ENCODE data around the gene PSD.

PSD gene

DNA sequence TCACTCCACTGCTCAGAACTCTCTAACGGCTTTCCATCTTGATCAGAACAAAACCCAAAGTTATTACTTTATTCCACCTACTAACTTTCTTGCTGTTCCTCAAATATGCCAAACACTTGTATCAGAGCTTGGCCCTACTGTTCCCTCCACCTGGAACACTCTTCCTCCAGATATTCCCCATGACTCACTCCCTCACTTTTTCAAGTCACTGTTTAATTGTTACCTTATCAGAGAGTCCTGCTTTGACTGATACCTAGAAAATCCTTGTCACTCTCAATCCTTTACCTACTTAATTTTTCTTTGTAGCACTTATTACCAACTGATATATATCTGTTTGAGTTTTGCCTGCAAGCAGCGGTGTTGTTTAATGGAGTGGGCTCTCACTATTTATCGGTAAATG lies 28.7 kb downstream of the PSD start:
- DNase-seq (ENCODE audit: low read depth), result no peak

DNA sequence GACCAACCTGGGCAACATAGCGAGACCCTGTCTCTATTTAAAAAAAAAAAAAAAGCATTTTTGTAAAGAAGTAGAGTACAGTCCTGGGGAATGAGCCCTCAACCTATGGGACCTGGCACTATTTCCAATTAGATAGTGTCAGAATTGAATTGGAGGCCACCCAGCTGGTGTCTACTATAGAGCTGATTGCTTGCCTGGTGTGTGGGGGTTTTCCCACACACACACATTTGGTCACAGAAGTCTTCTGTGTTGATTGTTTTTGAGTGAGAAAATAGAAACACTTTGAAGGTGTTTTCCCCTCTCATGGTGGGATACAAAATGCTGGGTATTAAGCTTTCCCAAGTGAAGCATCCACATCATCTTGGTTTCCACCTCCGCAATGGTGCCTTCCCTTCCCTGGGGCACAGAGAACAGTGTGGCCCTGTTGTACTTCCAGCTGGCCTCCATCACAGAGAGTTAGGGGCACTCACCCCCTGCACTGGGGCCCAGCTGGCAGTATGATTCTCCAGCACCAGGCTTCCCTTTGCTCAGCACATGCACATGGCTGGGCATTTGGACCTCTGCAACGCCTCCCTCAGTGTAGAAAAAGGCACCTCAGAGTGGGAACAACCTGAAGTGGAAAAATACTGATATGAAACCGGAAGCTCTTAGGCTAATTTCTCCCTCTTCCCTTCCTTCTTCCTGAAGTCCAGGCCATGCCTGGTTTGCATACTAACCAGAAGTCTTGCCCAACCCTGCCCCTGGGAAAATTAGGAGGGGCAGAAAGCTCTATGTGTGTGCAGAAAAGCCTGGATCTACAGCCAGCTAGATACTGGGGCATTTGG lies 33.8 kb downstream of the PSD start:
- no peak for DNase-seq (ENCODE audit: low read depth)

DNA sequence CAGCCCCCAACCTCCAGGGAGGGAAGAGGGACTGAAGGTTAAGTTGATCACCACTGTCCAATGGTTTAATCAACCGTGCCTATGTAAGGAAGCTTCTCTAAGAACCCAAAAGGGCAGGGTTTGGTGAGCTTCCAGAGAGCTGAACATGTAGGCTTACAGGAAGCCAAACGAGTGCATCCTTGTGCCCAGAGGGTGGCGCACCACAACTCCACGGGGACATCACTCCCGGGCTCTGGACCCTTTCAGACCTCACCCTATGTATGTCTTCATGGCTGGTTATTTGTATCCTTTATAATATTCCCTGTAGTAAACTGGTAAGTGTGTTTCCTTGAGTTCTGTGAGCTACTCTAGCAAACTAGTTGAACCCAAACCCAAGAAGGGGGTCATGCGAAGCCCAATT lies 34.5 kb downstream of the PSD start:
- no peak for DNase-seq (ENCODE audit: low read depth)

DNA sequence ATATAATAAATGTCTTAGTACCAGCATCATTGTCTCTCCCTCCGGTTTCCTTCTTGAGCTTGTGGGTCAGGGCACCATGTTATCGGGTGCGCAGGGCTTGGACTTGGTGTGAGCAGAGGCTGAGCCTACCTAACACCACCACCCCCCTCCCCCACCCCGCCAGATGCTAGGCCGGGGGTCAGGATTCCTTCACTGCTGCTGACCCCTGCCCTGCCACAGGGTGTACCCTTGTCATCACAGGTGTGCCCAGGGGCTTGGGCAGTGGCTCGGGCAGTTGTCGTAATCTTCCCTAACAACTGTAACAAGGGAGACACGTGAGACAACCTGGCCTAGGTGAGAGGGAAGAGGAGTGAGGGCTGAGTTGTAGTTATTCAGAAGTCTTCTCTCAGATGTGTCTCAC lies 35.7 kb downstream of the PSD start:
- DNase-seq (ENCODE audit: low read depth), result no peak

DNA sequence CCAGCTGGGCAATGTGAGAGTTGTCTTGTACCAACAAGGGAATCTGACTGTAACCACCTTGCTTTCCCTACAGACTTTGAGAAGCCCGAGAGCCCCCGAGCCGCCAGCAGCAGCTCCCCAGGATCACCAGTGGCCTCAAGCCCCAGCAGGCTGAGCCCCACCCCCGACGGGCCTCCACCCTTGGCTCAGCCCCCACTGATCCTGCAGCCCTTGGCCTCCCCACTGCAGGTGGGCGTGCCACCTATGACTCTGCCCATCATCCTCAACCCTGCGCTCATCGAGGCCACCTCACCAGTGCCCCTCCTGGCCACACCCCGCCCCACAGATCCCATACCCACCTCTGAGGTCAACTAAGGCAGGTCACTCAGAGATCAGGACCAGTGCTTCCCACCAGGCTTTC lies 36.6 kb downstream of the PSD start:
- DNase-seq (ENCODE audit: low read depth), result no peak

DNA sequence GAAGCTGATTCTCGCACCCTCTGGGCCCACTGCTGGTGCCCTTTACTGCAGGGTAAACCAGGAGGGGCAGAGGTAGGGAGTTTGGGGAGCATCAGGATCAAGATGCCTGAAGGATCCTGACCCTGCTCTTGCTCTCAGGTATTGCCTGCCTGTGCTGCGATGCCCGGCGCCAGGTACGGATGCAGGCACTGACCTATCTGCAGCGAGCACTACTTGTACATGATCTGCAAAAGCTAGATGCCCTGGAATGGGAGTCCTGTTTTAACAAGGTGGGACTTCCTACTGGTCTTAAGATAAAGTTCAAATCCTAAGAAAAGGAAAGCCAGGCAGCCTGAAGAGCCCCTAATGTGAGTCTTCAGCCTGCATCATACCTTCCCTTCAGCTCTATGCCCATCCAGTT lies 39.2 kb downstream of the PSD start:
- DNase-seq (ENCODE audit: low read depth), result no peak

DNA sequence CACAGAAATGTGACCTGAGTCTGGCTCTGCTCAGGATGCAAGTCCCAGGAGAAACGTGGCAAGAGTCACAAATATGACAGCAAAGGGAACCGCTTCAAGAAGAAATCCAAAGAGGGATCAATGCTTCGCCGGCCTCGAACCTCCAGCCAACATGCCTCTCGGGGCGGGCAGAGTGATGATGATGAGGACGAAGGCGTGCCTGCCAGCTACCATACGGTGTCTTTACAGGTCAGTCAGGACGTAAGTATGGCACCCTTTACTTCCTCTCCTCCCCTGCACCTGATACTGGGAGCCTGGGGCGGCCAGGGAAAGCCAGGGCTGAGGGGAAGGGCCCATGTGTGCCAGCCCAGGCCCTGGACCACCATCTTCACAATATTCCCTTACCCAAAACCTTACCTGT lies 41.7 kb downstream of the PSD start:
- DNase-seq (ENCODE audit: low read depth), result no peak

DNA sequence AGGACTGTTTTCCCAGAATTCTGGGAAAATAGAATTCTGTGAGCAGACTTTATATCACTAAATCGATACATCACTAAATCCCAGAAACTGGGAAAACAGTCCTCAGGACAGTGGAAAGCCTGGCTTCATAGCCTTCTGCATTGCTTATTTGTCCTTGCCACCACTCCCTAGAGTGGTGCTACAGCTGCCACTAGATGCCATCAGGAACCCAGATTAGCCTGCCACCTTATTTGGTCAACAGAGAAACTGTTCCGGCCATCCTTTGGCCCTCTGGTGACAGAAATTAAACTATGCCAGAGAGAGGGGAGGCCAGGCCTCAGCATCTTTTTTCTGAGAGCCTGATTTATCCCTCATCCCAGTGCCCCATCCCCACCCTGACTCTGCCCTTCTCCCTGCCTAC lies 42.7 kb downstream of the PSD start:
- no peak for DNase-seq (ENCODE audit: low read depth)

DNA sequence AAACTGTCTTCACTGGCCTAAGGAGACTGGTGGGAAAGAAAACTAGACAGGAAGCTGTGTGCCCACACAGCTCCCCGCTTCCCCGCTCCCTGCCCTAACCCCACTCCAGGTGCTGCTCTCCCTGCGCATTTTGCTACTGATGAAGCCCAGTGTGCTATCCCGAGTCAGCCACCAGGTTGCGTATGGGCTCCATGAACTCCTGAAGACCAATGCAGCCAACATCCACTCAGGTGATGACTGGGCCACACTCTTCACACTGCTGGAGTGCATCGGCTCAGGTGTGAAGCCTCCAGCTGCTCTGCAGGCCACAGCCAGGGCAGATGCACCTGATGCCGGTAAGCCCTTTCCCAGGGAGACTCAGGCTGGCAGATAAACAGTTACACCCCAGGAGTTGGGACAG lies 43.3 kb downstream of the PSD start:
- no peak for DNase-seq (ENCODE audit: low read depth)

DNA sequence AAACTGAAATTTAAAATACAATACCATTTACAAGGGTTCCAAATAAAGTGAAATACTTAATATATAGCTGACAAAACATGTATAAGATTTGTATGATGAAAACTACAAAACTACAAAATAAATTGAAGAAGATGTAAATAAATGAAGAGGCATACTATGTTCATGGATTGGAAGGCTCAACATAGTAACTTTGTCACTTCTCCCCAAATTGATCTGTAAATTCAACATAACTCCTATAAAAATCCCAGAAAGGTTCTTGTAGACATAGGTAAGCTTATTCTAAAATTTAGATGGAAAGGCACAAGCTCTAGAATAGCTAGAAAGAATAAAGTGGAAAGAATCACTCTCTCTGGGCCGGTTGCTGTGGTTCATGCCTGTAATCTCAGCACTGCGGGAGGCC lies 47.3 kb downstream of the PSD start:
- DNase-seq (ENCODE audit: low read depth), result no peak

DNA sequence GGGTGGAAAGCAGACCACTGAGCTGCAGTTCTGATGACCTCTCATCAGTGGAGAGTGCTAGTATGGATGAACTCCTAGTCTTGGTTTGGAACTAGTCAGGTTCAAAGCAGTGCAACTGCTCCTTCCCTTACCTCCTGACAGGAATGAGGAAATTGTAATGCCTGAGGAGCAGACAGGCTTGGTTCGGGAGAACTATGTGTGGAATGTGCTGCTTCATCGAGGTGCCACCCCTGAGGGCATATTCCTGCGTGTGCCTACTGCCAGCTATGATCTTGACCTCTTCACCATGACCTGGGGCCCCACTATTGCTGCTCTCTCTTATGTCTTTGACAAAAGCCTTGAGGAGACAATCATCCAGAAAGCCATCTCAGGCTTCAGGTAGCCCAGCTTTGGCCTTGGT lies 50.5 kb downstream of the PSD start:
- no peak for DNase-seq (ENCODE audit: low read depth)

DNA sequence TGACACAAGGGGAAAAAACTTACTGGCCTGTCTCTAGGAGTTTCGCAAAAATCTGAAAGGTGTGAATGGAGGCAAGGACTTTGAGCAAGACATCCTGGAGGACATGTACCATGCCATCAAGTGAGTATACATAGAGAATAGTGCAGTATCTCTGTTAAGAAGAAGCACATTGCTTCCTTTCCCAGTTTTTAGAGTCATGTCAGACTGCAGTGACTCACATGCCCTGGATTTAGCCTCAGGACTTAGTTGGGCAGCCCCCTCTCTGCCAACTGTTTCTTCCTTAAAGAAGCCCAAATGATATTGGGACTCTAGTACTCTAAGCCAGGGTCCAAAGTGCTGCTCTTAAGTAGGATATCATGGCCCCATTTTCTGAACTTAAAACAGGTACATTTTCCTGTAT lies 51.1 kb downstream of the PSD start:
- DNase-seq (ENCODE audit: low read depth), result no peak

DNA sequence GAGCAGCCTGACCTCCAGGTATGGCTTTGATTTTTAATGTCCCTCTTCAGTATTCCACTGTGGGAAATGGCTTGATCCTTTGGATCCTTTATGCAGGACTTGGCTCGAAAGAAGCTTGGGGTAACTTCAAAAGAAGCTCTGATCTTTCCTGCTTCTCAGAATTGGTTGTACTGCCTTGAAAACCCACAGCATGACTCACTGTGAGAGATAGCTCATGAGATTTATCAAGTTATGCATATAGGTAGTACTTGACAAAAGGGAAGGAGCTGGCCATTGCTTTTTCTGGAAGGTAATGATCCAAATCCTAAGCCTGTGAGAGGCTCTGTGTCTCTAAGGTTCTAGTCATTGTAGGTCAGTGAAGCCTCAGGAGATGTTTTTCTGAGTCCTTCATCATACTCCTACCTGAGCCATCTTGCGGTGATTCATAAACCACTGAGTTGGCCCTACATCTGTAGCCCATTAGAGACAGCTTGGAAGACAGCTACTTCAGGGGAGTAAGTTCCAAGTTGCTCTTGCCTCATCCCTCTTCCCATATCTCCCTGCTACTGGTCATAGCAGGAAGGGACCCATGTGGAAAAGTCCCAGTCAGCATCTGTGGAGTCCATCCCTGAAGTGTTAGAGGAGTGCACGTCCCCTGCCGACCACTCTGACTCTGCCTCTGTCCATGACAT lies 59.7 kb downstream of the PSD start:
- no peak for DNase-seq (ENCODE audit: low read depth)

DNA sequence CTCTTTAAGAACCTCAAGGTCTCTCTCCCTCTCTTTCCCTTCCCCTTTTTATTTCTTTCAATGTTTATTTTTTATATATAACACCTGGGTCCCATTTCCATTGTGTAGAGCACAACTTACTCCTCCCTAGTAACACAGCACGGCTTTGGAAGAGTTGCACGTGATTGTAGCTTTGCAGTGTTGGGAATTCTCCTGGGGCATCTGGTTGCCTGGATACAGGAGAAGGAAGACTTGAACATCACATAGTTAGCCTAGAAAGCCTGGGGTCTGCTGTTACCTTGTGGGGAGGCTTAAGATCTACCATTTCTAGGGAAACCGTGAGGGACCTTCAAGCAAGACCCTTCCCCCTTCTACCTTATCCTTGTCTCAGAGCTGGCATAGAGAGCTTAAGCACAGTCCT lies 64.1 kb downstream of the PSD start:
- DNase-seq (ENCODE audit: low read depth), result no peak

Data from T follicular helper cell (primary cell).